SU-DHL-6 (cell line): ENCODE data around the gene TYRO3.

ENCODE experiments used
- CTCF ChIP-seq: fragments of 200-600 bp; sonication (generic); IDR thresholded peaks from one replicate; pipeline ENCODE4 v1.5.1; 2017; ENCODE audit warnings: antibody characterized with exemption, mild to moderate bottlenecking, low read length, moderate library complexity; ENCODE audit not compliant: insufficient read depth, poor library complexity, severe bottlenecking
- EZH2phosphoT487 ChIP-seq: fragments of 200-600 bp; sonication (generic), shearing (Covaris generic); conservative IDR thresholded peaks from 2 replicates; pipeline ENCODE4 v1.6.1; 2018; ENCODE audit warnings: mild to moderate bottlenecking, antibody characterized with exemption, low read length, moderate library complexity, mixed read lengths

- TF ChIP-seq CTCF, result no peak
- no peak for TF ChIP-seq EZH2phosphoT487
These were observed 46.0 kb upstream of the TYRO3 start for GRCh38 chr15:41512940-41513505.
